Globus pallidus (tissue), 1 donor: Measurements from ENCODE around the gene RALY.
"Not testable (repeated sequence)": the region's sequence is repeated elsewhere in the genome, so short reads cannot be mapped to it uniquely, and the experiment has no call there.

Source experiments
- DNase-seq: peaks from one replicate; pipeline ENCODE4 v3.0.0-alpha.2; 2015; ENCODE audit warnings: low spot score

The RALY gene

GRCh38 chr20:34105978-34106675, 112.4 kb downstream of the RALY start:
- DNase-seq: no peak

GRCh38 chr20:34108616-34109174, 115.0 kb downstream of the RALY start:
- DNase-seq: no peak

- no peak for DNase-seq
Measured at GRCh38 chr20:34109442-34109841, 115.7 kb downstream of the RALY start.

GRCh38 chr20:34110025-34110744, 116.5 kb downstream of the RALY start:
- DNase-seq: no peak

GRCh38 chr20:34110745-34111641, 117.3 kb downstream of the RALY start:
- DNase-seq: no peak

GRCh38 chr20:34111702-34112599, 118.2 kb downstream of the RALY start, which contains the start of gene EIF2S2:
EIF2S2 (minus strand) TSS chr20:34112243; CDS start chr20:34112110, 133 bp downstream.
- DNase-seq: peak; percentile 98

- DNase-seq: no peak
Measured at GRCh38 chr20:34112600-34113101, 118.9 kb downstream of the RALY start.

GRCh38 chr20:34114809-34115208, 121.1 kb downstream of the RALY start:
- no peak for DNase-seq

- no peak for DNase-seq
Measured at GRCh38 chr20:34115232-34115631, 121.5 kb downstream of the RALY start.

GRCh38 chr20:34120213-34120612, 126.5 kb downstream of the RALY start:
- DNase-seq: no peak

- no peak for DNase-seq
Measured at GRCh38 chr20:34122274-34122980, 128.7 kb downstream of the RALY start.

GRCh38 chr20:34123309-34123708, 129.6 kb downstream of the RALY start:
- no peak for DNase-seq

GRCh38 chr20:34124469-34125249, 130.9 kb downstream of the RALY start:
- DNase-seq: no peak

GRCh38 chr20:34127792-34128191, 134.1 kb downstream of the RALY start:
- no peak for DNase-seq

GRCh38 chr20:34129518-34130162, 135.9 kb downstream of the RALY start:
- peak; percentile 72 for DNase-seq

- DNase-seq: no peak
Measured at GRCh38 chr20:34131491-34131890, 137.8 kb downstream of the RALY start.

- not testable (repeated sequence) for DNase-seq
Measured at GRCh38 chr20:34132491-34132890, 138.8 kb downstream of the RALY start.

- DNase-seq: not testable (repeated sequence)
Measured at GRCh38 chr20:34132943-34133342, 139.2 kb downstream of the RALY start.

GRCh38 chr20:34133365-34133860, 139.7 kb downstream of the RALY start:
- DNase-seq: not testable (repeated sequence)
